Activated CD8-positive, alpha-beta T cell treated with anti-CD3 and anti-CD28 coated beads for 36 hours (primary cell): Measurements from ENCODE around the gene ORC1. TPM values are rescaled to one million over a fixed set of nuclear protein-coding genes. Genes with fewer than 3 reads are reported as not detected.

ENCODE experiments used
- ATAC-seq: fragments of 200-7000 bp; cut with Tn5 transposase; one replicate; pipeline ENCODE4 v1.10.0; 2021; ENCODE audit warnings: mild to moderate bottlenecking, moderate library complexity
- CTCF ChIA-PET: fragments of 350-600 bp; sonication (Branson Sonifier 250); formaldehyde crosslinking; loops from one replicate; lab custom pipeline; 2021; ENCODE audit warnings: antibody characterized with exemption; lab: Charles Lee
- POLR2A ChIA-PET: fragments of 350-600 bp; sonication (Branson Sonifier 250); formaldehyde crosslinking; loops from one replicate; lab custom pipeline; 2021; ENCODE audit warnings: antibody characterized with exemption; lab: Charles Lee
- DNase-seq: peaks from one replicate; pipeline ENCODE4 v3.0.0-alpha.2; 2020
- H3K27ac Mint-ChIP-seq: one replicate; pipeline ENCODE4 v1.8.0; 2021; ENCODE audit warnings: mild to moderate bottlenecking, mixed read lengths
- H3K27me3 Mint-ChIP-seq: one replicate; pipeline ENCODE4 v1.8.0; 2021; ENCODE audit warnings: mixed read lengths
- H3K36me3 Mint-ChIP-seq: one replicate; pipeline ENCODE4 v1.8.0; 2021; ENCODE audit warnings: low read depth, mixed read lengths
- H3K4me1 Mint-ChIP-seq: one replicate; pipeline ENCODE4 v1.8.0; 2021; ENCODE audit warnings: low read depth, mixed read lengths
- H3K4me3 Mint-ChIP-seq: one replicate; pipeline ENCODE4 v1.8.0; 2021; ENCODE audit warnings: mild to moderate bottlenecking, moderate library complexity, mixed read lengths
- H3K9me3 Mint-ChIP-seq: one replicate; pipeline ENCODE4 v1.8.0; 2021; ENCODE audit warnings: mixed read lengths
- CTCF ChIP-seq: fragments of 200-600 bp; IDR thresholded peaks from one replicate; pipeline ENCODE4 v1.8.0; 2022; ENCODE audit warnings: antibody characterized with exemption, mild to moderate bottlenecking
- intact Hi-C: fragments of 100-400 bp; cut with micrococcal nuclease; formaldehyde crosslinking; loops from one replicate; pipeline ENCODE4 v1.10.0; 2022
- total RNA-seq, 2 experiments: library from RNA; stranded (reverse); gene quantifications; one replicate each; pipeline ENCODE4 v1.2.3, GENCODE V29; 2021

The ORC1 gene
- total RNA-seq, 2 experiments from 2014 or later: 51.0 to 51.8 TPM

- POLR2A ChIA-PET: no interaction called here
- Mint-ChIP-seq H3K4me3 (no peak overlapping the region), H3K4me1 (no peaks in the 10 kb centered on the region), H3K36me3 (peaks cover under 1% of the 10 kb centered on the region), H3K27me3 (no peaks in the 10 kb centered on the region), H3K9me3 (no peaks in the 10 kb centered on the region), H3K27ac (no peak overlapping the region)
- no peak for DNase-seq
- intact Hi-C loops: no loop called here
- ATAC-seq: no peak
- no peak for TF ChIP-seq CTCF
- CTCF ChIA-PET: interaction anchor here (1.1 kb wide), 1 partner anchor 10 kb away, joined by 3 read pairs; no protein-coding TSS in a partner anchor
Observed at GRCh38 chr1:52345252-52345651, 59.0 kb downstream of the ORC1 start.

GRCh38 chr1:52343979-52344378 is 60.2 kb downstream of the ORC1 start:
- H3K9me3 Mint-ChIP-seq: no peaks in the 10 kb centered on the region
- CTCF ChIA-PET: no interaction called here
- no peaks in the 10 kb centered on the region for H3K36me3 Mint-ChIP-seq
- ATAC-seq (no peak), DNase-seq (no peak)
- no peaks in the 10 kb centered on the region for H3K27me3 Mint-ChIP-seq
- no peak overlapping the region for H3K27ac Mint-ChIP-seq
- no peaks in the 10 kb centered on the region for H3K4me1 Mint-ChIP-seq
- POLR2A ChIA-PET: no interaction called here
- intact Hi-C loops: no loop called here
- H3K4me3 Mint-ChIP-seq: no peak overlapping the region
- TF ChIP-seq CTCF: no peak

- Mint-ChIP-seq H3K4me1 (no peaks in the 10 kb centered on the region), H3K27me3 (no peaks in the 10 kb centered on the region), H3K36me3 (no peaks in the 10 kb centered on the region), H3K27ac (no peak overlapping the region), H3K9me3 (no peaks in the 10 kb centered on the region), H3K4me3 (no peak overlapping the region)
- CTCF ChIA-PET: interaction anchor here (1.4 kb wide), 1 partner anchor 12 kb away, joined by 4 read pairs; no protein-coding TSS in a partner anchor
- POLR2A ChIA-PET: interaction anchor here (2.1 kb wide), 1 partner anchor 10 kb away, joined by 8 read pairs; no protein-coding TSS in a partner anchor
- no peak for TF ChIP-seq CTCF
- intact Hi-C loops: no loop called here
- no peak for DNase-seq
- no peak for ATAC-seq
Observed at GRCh38 chr1:52341655-52342260, 62.5 kb downstream of the ORC1 start.

- POLR2A ChIA-PET: interaction anchor here (1.5 kb wide), 1 partner anchor 11 kb away, joined by 3 read pairs; no protein-coding TSS in a partner anchor
- Mint-ChIP-seq H3K27ac (no peak overlapping the region), H3K27me3 (no peaks in the 10 kb centered on the region), H3K36me3 (no peaks in the 10 kb centered on the region), H3K9me3 (no peaks in the 10 kb centered on the region), H3K4me1 (no peaks in the 10 kb centered on the region), H3K4me3 (no peak overlapping the region)
- ATAC-seq (no peak), DNase-seq (no peak)
- CTCF ChIA-PET: interaction anchor here (1.8 kb wide), 1 partner anchor 28 kb away, joined by 4 read pairs; no protein-coding TSS in a partner anchor
- intact Hi-C loops: no loop called here
- TF ChIP-seq CTCF: no peak
Observed at GRCh38 chr1:52337439-52337838, 66.8 kb downstream of the ORC1 start.

DNA sequence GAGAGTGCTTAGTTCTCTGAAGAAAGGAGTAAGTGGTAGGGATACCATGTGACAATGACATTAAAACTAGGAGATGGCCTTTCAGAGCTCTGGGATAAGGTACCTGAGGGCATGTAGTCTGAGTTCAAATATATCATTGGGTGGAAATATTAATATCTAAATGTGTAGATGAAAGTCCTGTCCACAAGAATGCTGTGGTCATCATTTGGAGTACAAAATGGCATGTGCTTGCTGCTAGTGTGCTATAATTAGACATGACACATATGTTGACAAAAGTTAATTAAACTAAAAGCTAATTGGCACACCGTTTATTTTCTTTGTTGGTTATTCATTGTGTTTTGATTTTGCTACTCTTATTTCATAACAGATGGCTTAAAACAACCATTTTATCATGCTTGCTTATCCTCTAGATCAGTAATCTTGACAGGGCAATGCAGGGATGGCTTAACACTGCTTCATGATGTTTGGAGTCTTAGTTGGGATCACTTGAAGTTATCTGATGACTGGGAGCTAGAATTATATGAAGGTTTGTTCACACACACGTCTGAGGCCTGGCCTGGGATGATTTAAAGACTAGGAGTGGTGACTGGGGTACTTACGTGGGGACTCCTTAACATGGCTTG is 69.2 kb downstream of the ORC1 start:
- H3K4me3 Mint-ChIP-seq: no peak overlapping the region
- POLR2A ChIA-PET: no interaction called here
- H3K4me1 Mint-ChIP-seq: peaks cover 6% of the 10 kb centered on the region
- intact Hi-C loops: no loop called here
- no peak for TF ChIP-seq CTCF
- no peaks in the 10 kb centered on the region for H3K9me3 Mint-ChIP-seq
- H3K27ac Mint-ChIP-seq: no peak overlapping the region
- no peaks in the 10 kb centered on the region for H3K27me3 Mint-ChIP-seq
- CTCF ChIA-PET: interaction anchor here (0.7 kb wide), 1 partner anchor 10 kb away, joined by 3 read pairs; no protein-coding TSS in a partner anchor
- no peaks in the 10 kb centered on the region for H3K36me3 Mint-ChIP-seq
- no peak for DNase-seq
- no peak for ATAC-seq
